Endothelial cell (in vitro differentiated cells): ENCODE results near the gene MOSMO. TPM values are rescaled to one million over a fixed set of nuclear protein-coding genes. Genes with fewer than 3 reads are reported as not detected.
"Not testable (repeated sequence)": the region's sequence is repeated elsewhere in the genome, so short reads cannot be mapped to it uniquely, and the experiment has no call there.

Experiments used
- DNase-seq: peaks from one replicate; pipeline ENCODE4 v3.0.0; 2021; ENCODE audit warnings: low spot score
- H3K27ac Mint-ChIP-seq: one replicate; pipeline ENCODE4 v1.8.0; 2021; ENCODE audit warnings: mixed read lengths, inconsistent platforms; ENCODE audit not compliant: unreplicated experiment
- H3K27me3 Mint-ChIP-seq: one replicate; pipeline ENCODE4 v1.8.0; 2021; ENCODE audit warnings: mild to moderate bottlenecking, moderate library complexity, mixed read lengths, inconsistent platforms; ENCODE audit not compliant: unreplicated experiment
- H3K36me3 Mint-ChIP-seq: one replicate; pipeline ENCODE4 v1.8.0; 2021; ENCODE audit warnings: mild to moderate bottlenecking, low read depth, mixed read lengths, inconsistent platforms; ENCODE audit not compliant: unreplicated experiment
- H3K4me1 Mint-ChIP-seq: one replicate; pipeline ENCODE4 v1.8.0; 2021; ENCODE audit warnings: mild to moderate bottlenecking, mixed read lengths, inconsistent platforms; ENCODE audit not compliant: unreplicated experiment
- H3K4me3 Mint-ChIP-seq: one replicate; pipeline ENCODE4 v1.8.0; 2021; ENCODE audit warnings: mild to moderate bottlenecking, mixed read lengths, inconsistent platforms; ENCODE audit not compliant: unreplicated experiment
- H3K9me3 Mint-ChIP-seq: one replicate; pipeline ENCODE4 v1.8.0; 2021; ENCODE audit warnings: mixed read lengths, inconsistent platforms; ENCODE audit not compliant: unreplicated experiment
- total RNA-seq: library from RNA; stranded (reverse); fragmentation: NEBNext Ultra II Directional; extraction: Animal tissue kit (Norgen Biotek cat#: 25700); gene quantifications from one replicate; pipeline ENCODE4 v1.2.1, GENCODE V29; 2021; ENCODE audit not compliant: unreplicated experiment
- TF ChIP-seq, protein P1 (sequence below): fragments of 200-600 bp; sonication (generic); IDR thresholded peaks from one replicate; pipeline ENCODE4 v1.5.0; 2021; ENCODE audit warnings: antibody characterized with exemption; ENCODE audit not compliant: unreplicated experiment

MOSMO gene
- total RNA-seq, 1 donor from 2014 or later = 15.1 TPM

DNA sequence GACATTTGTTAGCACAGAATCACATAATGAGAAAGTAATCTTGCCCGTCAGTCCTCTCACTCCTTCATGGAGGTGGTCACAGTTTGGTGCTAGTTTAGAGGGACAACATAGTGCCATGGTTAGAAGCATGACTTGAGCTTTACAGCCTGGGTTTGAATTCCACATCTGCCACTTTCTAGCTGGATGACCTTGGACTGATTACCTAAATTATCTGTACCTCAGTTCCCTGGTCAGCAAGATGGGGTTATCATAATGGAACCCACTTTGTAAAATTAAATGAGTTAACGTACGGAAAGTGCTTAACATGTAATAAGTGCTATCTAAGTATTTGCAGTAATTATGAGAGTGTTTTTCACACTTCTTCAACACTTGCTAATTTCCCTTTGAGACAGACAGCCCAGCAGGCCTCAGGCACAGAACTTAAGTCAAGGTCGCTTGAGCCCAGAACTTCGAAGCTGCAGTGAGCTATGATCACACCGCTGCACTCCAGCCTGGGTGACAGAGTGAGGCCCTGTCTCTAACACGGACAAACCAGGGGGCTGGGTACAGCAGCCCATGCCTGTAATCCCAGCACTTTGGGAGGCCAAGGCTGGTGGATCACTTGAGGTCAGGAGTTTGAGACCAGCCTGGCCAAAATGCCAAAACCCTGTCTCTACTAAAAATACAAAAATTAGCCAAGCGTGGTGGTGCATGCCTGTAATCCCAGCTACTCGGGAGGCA is 91.5 kb downstream of the MOSMO start:
- no peaks in the 10 kb centered on the region for H3K27me3 Mint-ChIP-seq
- no peak overlapping the region for H3K27ac Mint-ChIP-seq
- DNase-seq = no peak
- TF ChIP-seq, protein P1, sequence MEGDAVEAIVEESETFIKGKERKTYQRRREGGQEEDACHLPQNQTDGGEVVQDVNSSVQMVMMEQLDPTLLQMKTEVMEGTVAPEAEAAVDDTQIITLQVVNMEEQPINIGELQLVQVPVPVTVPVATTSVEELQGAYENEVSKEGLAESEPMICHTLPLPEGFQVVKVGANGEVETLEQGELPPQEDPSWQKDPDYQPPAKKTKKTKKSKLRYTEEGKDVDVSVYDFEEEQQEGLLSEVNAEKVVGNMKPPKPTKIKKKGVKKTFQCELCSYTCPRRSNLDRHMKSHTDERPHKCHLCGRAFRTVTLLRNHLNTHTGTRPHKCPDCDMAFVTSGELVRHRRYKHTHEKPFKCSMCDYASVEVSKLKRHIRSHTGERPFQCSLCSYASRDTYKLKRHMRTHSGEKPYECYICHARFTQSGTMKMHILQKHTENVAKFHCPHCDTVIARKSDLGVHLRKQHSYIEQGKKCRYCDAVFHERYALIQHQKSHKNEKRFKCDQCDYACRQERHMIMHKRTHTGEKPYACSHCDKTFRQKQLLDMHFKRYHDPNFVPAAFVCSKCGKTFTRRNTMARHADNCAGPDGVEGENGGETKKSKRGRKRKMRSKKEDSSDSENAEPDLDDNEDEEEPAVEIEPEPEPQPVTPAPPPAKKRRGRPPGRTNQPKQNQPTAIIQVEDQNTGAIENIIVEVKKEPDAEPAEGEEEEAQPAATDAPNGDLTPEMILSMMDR = no peak
- no peak overlapping the region for H3K4me3 Mint-ChIP-seq
- H3K9me3 Mint-ChIP-seq = no peaks in the 10 kb centered on the region
- peaks cover 3% of the 10 kb centered on the region for H3K4me1 Mint-ChIP-seq
- no peaks in the 10 kb centered on the region for H3K36me3 Mint-ChIP-seq

DNA sequence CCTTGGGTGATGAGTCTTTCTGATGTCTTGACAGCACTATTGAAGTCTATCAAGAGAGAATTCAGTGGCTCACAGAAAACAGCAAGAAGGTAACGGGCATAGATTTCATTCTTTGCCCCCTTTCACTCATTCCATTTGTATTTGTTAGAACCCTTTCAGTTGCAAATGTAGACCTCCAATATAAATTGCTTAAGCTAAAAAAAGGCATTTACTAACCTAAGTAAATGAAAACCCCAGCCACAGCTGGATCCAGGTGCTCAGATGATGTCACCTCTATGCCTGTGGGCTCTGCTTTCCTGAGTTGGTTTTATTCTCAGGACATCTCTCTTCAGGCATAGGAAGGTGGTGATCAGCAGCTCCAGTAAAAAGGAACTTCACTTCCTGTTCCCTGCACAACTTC is 95.5 kb downstream of the MOSMO start:
- no peaks in the 10 kb centered on the region for H3K27me3 Mint-ChIP-seq

DNA sequence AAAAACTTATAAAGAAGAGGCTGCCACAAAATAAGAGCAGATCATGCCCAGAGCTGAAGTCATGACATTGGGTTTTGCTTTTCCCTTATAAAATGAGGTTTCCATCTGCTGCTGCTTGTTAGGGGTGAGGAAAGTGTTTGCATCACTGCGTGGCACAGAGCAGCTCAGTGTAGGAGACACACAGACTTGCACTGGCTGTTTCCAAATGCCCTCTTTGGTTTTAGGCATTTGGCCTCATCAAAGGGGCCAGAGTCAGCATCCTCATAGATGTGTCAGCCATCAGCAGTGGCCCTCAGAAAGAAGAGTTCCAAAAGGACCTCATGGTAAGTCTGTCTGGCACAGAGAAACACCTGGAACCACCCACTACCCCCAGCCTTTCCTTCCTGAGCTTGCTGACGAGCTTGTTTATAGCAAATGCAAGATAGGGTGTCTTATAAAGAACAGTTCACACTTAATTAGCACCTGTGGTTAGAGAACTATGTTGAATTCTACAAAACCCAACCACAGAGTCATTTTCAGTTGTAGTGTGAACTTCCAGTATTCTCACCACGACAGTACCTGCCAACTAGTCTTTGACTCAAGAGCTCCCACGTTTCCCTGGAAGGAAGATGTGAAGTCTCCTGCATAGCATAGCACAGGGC is 101.5 kb downstream of the MOSMO start:
- no peak overlapping the region for H3K4me3 Mint-ChIP-seq
- no peaks in the 10 kb centered on the region for H3K4me1 Mint-ChIP-seq
- no peak for DNase-seq
- TF ChIP-seq, protein P1 = no peak
- H3K27me3 Mint-ChIP-seq = peaks cover 2% of the 10 kb centered on the region
- no peaks in the 10 kb centered on the region for H3K9me3 Mint-ChIP-seq
- no peaks in the 10 kb centered on the region for H3K36me3 Mint-ChIP-seq
- H3K27ac Mint-ChIP-seq = no peak overlapping the region

More for the DNA sequence above, 95.5 kb downstream of the MOSMO start:
- Mint-ChIP-seq H3K36me3 (no peaks in the 10 kb centered on the region), H3K4me1 (peaks cover 3% of the 10 kb centered on the region), H3K4me3 (no peak overlapping the region), H3K27ac (no peak overlapping the region), H3K9me3 (no peaks in the 10 kb centered on the region)
- TF ChIP-seq, protein P1 = no peak
- no peak for DNase-seq

DNA sequence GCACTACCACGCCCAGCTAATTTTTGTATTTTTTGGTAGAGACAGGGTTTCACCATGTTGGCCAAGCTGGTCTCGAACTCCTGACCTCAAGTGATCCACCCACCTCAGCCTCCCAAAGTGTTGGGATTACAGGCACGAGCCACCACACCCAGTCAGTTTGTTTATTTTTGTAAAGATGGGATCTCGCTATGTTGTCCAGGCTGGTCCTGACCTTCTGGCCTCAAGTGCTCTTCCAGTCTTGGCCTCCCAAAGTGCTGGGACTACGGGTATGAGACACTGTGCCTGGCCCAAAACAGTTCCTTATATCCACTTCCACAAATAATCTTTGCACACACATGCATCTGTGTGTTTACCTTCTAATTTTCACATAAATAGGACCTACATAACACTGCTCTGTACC is 103.7 kb downstream of the MOSMO start:
- not testable (repeated sequence) for H3K27me3 Mint-ChIP-seq, H3K27ac Mint-ChIP-seq, H3K36me3 Mint-ChIP-seq, DNase-seq, H3K9me3 Mint-ChIP-seq, H3K4me1 Mint-ChIP-seq, H3K4me3 Mint-ChIP-seq

DNA sequence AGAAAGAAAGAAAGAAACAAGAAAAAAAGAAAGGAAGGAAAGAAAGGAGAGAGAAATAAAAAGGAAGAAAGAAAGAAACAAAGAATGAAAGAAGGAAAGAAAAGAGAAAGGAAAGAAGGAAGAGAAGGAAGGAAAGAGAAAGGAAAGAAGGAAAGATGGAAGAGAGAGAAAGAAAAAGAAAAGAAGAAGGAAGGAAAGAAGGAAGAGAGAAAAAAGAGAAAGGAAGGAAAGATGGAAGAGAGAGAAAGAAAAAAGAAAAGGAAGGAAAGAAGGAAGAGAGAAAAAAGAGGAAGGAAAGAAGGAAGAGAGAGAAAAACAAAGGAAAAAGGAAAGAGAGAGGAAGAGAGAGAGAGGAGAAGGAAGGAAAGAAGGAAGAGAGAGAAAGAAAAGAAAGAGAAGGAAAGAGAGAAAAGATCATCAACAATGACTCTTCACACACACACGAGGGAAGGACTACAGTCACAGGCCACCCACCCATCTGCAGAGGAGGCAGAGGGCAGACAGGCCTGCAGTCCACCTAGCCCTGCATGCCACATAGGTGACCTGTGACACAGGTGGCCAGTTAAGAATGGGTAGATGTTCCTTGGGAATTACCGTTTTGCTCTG is 108.3 kb downstream of the MOSMO start:
- H3K4me1 Mint-ChIP-seq = no peaks in the 10 kb centered on the region
- no peak overlapping the region for H3K4me3 Mint-ChIP-seq
- DNase-seq = no peak
- TF ChIP-seq, protein P1 = no peak
- H3K27me3 Mint-ChIP-seq = peaks cover 1% of the 10 kb centered on the region
- no peak overlapping the region for H3K27ac Mint-ChIP-seq
- H3K9me3 Mint-ChIP-seq = no peaks in the 10 kb centered on the region
- H3K36me3 Mint-ChIP-seq = no peaks in the 10 kb centered on the region
